OCI-LY3 (cell line): ENCODE results near the gene KIF12.

Source experiments
- H2AFZ ChIP-seq: fragments of 200-600, 300-600 bp; shearing (Covaris generic); 2 replicates; pipeline ENCODE4 v1.6.0; 2014; ENCODE audit warnings: antibody characterized with exemption, low read depth, low read length
- H3K27ac ChIP-seq: fragments of 200-600, 300-600 bp; sonication (generic); 2 replicates; pipeline ENCODE4 v1.5.1; 2014; ENCODE audit warnings: mild to moderate bottlenecking, low read length, moderate library complexity, mixed read lengths
- H3K27me3 ChIP-seq: fragments of 200-600, 300-600 bp; sonication (generic); 2 replicates; pipeline ENCODE4 v1.6.1; 2014; ENCODE audit warnings: low read depth, low read length, mixed read lengths
- H3K36me3 ChIP-seq: fragments of 200-600, 300-600 bp; sonication (generic); replicated peaks from 2 replicates; pipeline ENCODE3; 2014; ENCODE audit warnings: low read depth, low read length, mixed read lengths
- H3K4me1 ChIP-seq: fragments of 300-600, 200-600 bp; sonication (generic); 2 replicates; pipeline ENCODE4 v1.6.1; 2014; ENCODE audit warnings: low read length, mixed read lengths
- H3K4me2 ChIP-seq: fragments of 200-600, 300-600 bp; sonication (generic); 2 replicates; pipeline ENCODE4 v1.6.1; 2014; ENCODE audit warnings: low read length, mixed read lengths
- H3K4me3 ChIP-seq: fragments of 300-600, 200-600 bp; sonication (generic); 2 replicates; pipeline ENCODE4 v1.5.1; 2014; ENCODE audit warnings: antibody characterized with exemption, mild to moderate bottlenecking, low read length, moderate library complexity
- H3K79me2 ChIP-seq: fragments of 300-600, 200-600 bp; shearing (Covaris generic); 2 replicates; pipeline ENCODE4 v1.6.1; 2014; ENCODE audit warnings: mild to moderate bottlenecking, low read length, mixed read lengths
- H3K9ac ChIP-seq: fragments of 300-600, 200-600 bp; shearing (Covaris generic); 2 replicates; pipeline ENCODE4 v1.6.0; 2014; ENCODE audit warnings: mild to moderate bottlenecking, low read length, moderate library complexity
- H3K9me3 ChIP-seq: fragments of 200-600, 300-600 bp; shearing (Covaris generic); 2 replicates; pipeline ENCODE4 v1.6.1; 2014; ENCODE audit warnings: low read length, mixed read lengths; ENCODE audit not compliant: insufficient read depth
- H4K20me1 ChIP-seq: fragments of 200-600, 300-600 bp; sonication (generic); 2 replicates; pipeline ENCODE4 v1.6.1; 2016; ENCODE audit warnings: low read length, mixed read lengths; ENCODE audit not compliant: insufficient read depth
- CTCF ChIP-seq: fragments of 200-600, 300-600 bp; sonication (generic); IDR thresholded peaks from 2 replicates; pipeline ENCODE4 v1.5.1; 2014; ENCODE audit warnings: antibody characterized with exemption, low read length, low read depth
- EZH2phosphoT487 ChIP-seq: fragments of 200-600 bp; shearing (Covaris generic); IDR thresholded peaks from 2 replicates; pipeline ENCODE4 v1.6.1; 2018; ENCODE audit warnings: antibody characterized with exemption, mixed run types, low read depth

KIF12 gene

GRCh38 chr9:114092336-114092735, 6.8 kb downstream of the KIF12 start:
- H3K27me3 ChIP-seq = no peaks in the 10 kb centered on the region
- H3K4me3 ChIP-seq = no peak overlapping the region
- no peaks in the 10 kb centered on the region for H3K9me3 ChIP-seq
- no peak overlapping the region for H3K4me2 ChIP-seq
- H3K36me3 ChIP-seq = no peaks in the 10 kb centered on the region
- no peak overlapping the region for H3K27ac ChIP-seq
- H2AFZ ChIP-seq = no peak overlapping the region
- H3K79me2 ChIP-seq = no peaks in the 10 kb centered on the region
- no peak overlapping the region for H3K9ac ChIP-seq
- TF ChIP-seq CTCF (no peak), EZH2phosphoT487 (no peak)
- no peaks in the 10 kb centered on the region for H4K20me1 ChIP-seq
- H3K4me1 ChIP-seq = peaks cover 20% of the 10 kb centered on the region

GRCh38 chr9:114091711-114092110, 7.4 kb downstream of the KIF12 start:
- no peak overlapping the region for H3K4me2 ChIP-seq
- no peak for TF ChIP-seq CTCF
- no peak for TF ChIP-seq EZH2phosphoT487
- no peak overlapping the region for H2AFZ ChIP-seq
- no peaks in the 10 kb centered on the region for H3K27me3 ChIP-seq
- no peak overlapping the region for H3K4me3 ChIP-seq
- H3K9ac ChIP-seq = no peak overlapping the region
- no peak overlapping the region for H3K27ac ChIP-seq
- no peaks in the 10 kb centered on the region for H3K79me2 ChIP-seq
- H3K9me3 ChIP-seq = no peaks in the 10 kb centered on the region
- no peaks in the 10 kb centered on the region for H3K36me3 ChIP-seq
- no peaks in the 10 kb centered on the region for H4K20me1 ChIP-seq
- H3K4me1 ChIP-seq = peaks cover 14% of the 10 kb centered on the region

- TF ChIP-seq EZH2phosphoT487 = no peak
- TF ChIP-seq CTCF = no peak
- no peaks in the 10 kb centered on the region for H3K36me3 ChIP-seq
These were observed 8.3 kb downstream of the KIF12 start for GRCh38 chr9:114090798-114091197.

GRCh38 chr9:114089206-114089840, 9.8 kb downstream of the KIF12 start:
- no peaks in the 10 kb centered on the region for H3K79me2 ChIP-seq
- no peaks in the 10 kb centered on the region for H3K36me3 ChIP-seq
- H3K9ac ChIP-seq = no peak overlapping the region
- no peaks in the 10 kb centered on the region for H3K27me3 ChIP-seq
- no peaks in the 10 kb centered on the region for H4K20me1 ChIP-seq
- no peak overlapping the region for H3K4me2 ChIP-seq
- no peak overlapping the region for H3K4me3 ChIP-seq
- no peaks in the 10 kb centered on the region for H3K9me3 ChIP-seq
- no peak overlapping the region for H3K27ac ChIP-seq
- TF ChIP-seq CTCF = no peak
- no peak for TF ChIP-seq EZH2phosphoT487
- no peak overlapping the region for H2AFZ ChIP-seq
- H3K4me1 ChIP-seq = no peaks in the 10 kb centered on the region

More at GRCh38 chr9:114090798-114091197, 8.3 kb downstream of the KIF12 start:
- H3K27me3 ChIP-seq = no peaks in the 10 kb centered on the region
- H3K9ac ChIP-seq = no peak overlapping the region
- no peaks in the 10 kb centered on the region for H3K9me3 ChIP-seq
- H3K4me3 ChIP-seq = no peak overlapping the region
- no peak overlapping the region for H3K4me2 ChIP-seq
- H4K20me1 ChIP-seq = no peaks in the 10 kb centered on the region
- H3K27ac ChIP-seq = no peak overlapping the region
- H3K4me1 ChIP-seq = peaks cover 5% of the 10 kb centered on the region
- H3K79me2 ChIP-seq = no peaks in the 10 kb centered on the region
- no peak overlapping the region for H2AFZ ChIP-seq
